ENCODE data around the gene LCP2. TPM values are rescaled to one million over a fixed set of nuclear protein-coding genes. Genes with fewer than 3 reads are reported as not detected.
A peak's percentile ranks its signal among the peaks of the same experiment; 100 is the strongest.

Gene LCP2
- total RNA-seq, 1 donor from 2014 or later = 25.5 TPM

GRCh38 chr5:170307575-170308465 is 10.2 kb upstream of the LCP2 start:
- DNase-seq (ENCODE audit: extremely low spot score in 2 of 2) = peak; percentile 90 to 99
- Histone ChIP-seq H3K4me3 (no peak overlapping the region), H3K27me3 (no peaks in the 10 kb centered on the region), H3K27ac (peak overlapping the region; percentile 58), H3K4me1 (peaks cover 41% of the 10 kb centered on the region), H3K36me3 (no peaks in the 10 kb centered on the region), H3K9me3 (no peaks in the 10 kb centered on the region)
- intact Hi-C loops (cut with DNase I) = no loop called here
- TF ChIP-seq POLR2A (IDR thresholded peaks at IDR 0.05) (no peak), POLR2AphosphoS5 (IDR thresholded peaks at IDR 0.05; ENCODE audit: insufficient read depth in 1 of 2, low read depth in 1 of 2) (peak in 1 of 2 donors; percentile 77), CTCF (IDR thresholded peaks at IDR 0.05) (no peak)

GRCh38 chr5:170306381-170306831 is 8.8 kb upstream of the LCP2 start:
- H3K4me3 ChIP-seq = no peak overlapping the region
- H3K27me3 ChIP-seq = no peaks in the 10 kb centered on the region
- TF ChIP-seq POLR2A (IDR thresholded peaks at IDR 0.05) (no peak), POLR2AphosphoS5 (IDR thresholded peaks at IDR 0.05; ENCODE audit: insufficient read depth in 1 of 2, low read depth in 1 of 2) (no peak), CTCF (IDR thresholded peaks at IDR 0.05) (no peak)
- peaks cover 38% of the 10 kb centered on the region for H3K4me1 ChIP-seq
- no peaks in the 10 kb centered on the region for H3K9me3 ChIP-seq
- DNase-seq (ENCODE audit: extremely low spot score in 2 of 2) = peak in 1 of 2 donors; percentile 91
- no peaks in the 10 kb centered on the region for H3K36me3 ChIP-seq
- intact Hi-C loops (cut with DNase I) = no loop called here
- peak overlapping the region; percentile 58 for H3K27ac ChIP-seq

- Histone ChIP-seq H3K27ac (no peak overlapping the region), H3K27me3 (no peaks in the 10 kb centered on the region), H3K9me3 (no peaks in the 10 kb centered on the region), H3K4me1 (peaks cover 38% of the 10 kb centered on the region), H3K36me3 (no peaks in the 10 kb centered on the region), H3K4me3 (no peak overlapping the region)
- DNase-seq (ENCODE audit: extremely low spot score in 2 of 2) = peak in 1 of 2 donors; percentile 58
- intact Hi-C loops (cut with DNase I) = no loop called here
- no peak for TF ChIP-seq POLR2AphosphoS5 (IDR thresholded peaks at IDR 0.05; ENCODE audit: insufficient read depth in 1 of 2, low read depth in 1 of 2)
- no peak for TF ChIP-seq POLR2A (IDR thresholded peaks at IDR 0.05)
- TF ChIP-seq CTCF (IDR thresholded peaks at IDR 0.05) = no peak
Measured at GRCh38 chr5:170305646-170306025, 8.1 kb upstream of the LCP2 start.

GRCh38 chr5:170305016-170305645 is 7.6 kb upstream of the LCP2 start:
- no peaks in the 10 kb centered on the region for H3K36me3 ChIP-seq
- H3K4me1 ChIP-seq = peaks cover 38% of the 10 kb centered on the region
- intact Hi-C loops (cut with DNase I) = no loop called here
- TF ChIP-seq POLR2AphosphoS5 (IDR thresholded peaks at IDR 0.05; ENCODE audit: insufficient read depth in 1 of 2, low read depth in 1 of 2) = no peak
- TF ChIP-seq POLR2A (IDR thresholded peaks at IDR 0.05) = no peak
- no peak for TF ChIP-seq CTCF (IDR thresholded peaks at IDR 0.05)
- H3K4me3 ChIP-seq = no peak overlapping the region
- no peaks in the 10 kb centered on the region for H3K9me3 ChIP-seq
- no peak overlapping the region for H3K27ac ChIP-seq
- DNase-seq (ENCODE audit: extremely low spot score in 2 of 2) = peak in 1 of 2 donors; percentile 64
- no peaks in the 10 kb centered on the region for H3K27me3 ChIP-seq
